T-cell (primary cell): ENCODE measurements around the gene MRE11. TPM values are rescaled to one million over a fixed set of nuclear protein-coding genes. Genes with fewer than 3 reads are reported as not detected.

Experiments used
- ATAC-seq, 4 experiments: fragments of 200-7000 bp in 3 of 4; fragments of 150-1000 bp in 1 of 4; cut with Tn5 transposase; replicated peaks in 1 of 4; 1 replicate in 3 of 4; 2 replicates in 1 of 4; pipeline ENCODE4 v1.10.0; 2021; ENCODE audit warnings: moderate library complexity in 3 of 4, mild to moderate bottlenecking in 2 of 4, moderate number of reproducible peaks in 1 of 4
- CTCF ChIA-PET, 2 donors: fragments of 300-600 bp; sonication (Branson Sonifier 250); formaldehyde crosslinking; loops; one replicate each; lab custom pipeline; 2022; ENCODE audit warnings: antibody characterized with exemption in 2 of 2; lab: Charles Lee
- POLR2A ChIA-PET, 2 donors: fragments of 300-600 bp; sonication (Branson Sonifier 250); formaldehyde crosslinking; loops; one replicate each; lab custom pipeline; 2022; ENCODE audit warnings: antibody characterized with exemption in 2 of 2; lab: Charles Lee
- DNase-seq, 35 experiments: peaks; one replicate each; pipeline versions ENCODE4 v3.0.0 to v3.0.0-alpha.2; 2013 to 2023
- H3K27ac ChIP-seq: one replicate; pipeline ENCODE4 v1.5.1; 2013; ENCODE audit warnings: low read length
- H3K27me3 ChIP-seq, 2 experiments: replicated peaks in 1 of 2; 1 replicate in 1 of 2; 2 replicates in 1 of 2; pipeline versions ENCODE4 v1.6.1 to v1.7.0; 2013; ENCODE audit warnings: low read length in 1 of 2, mixed read lengths in 1 of 2; ENCODE audit not compliant: control insufficient read depth in 2 of 2, insufficient read depth in 2 of 2; ENCODE audit errors: extremely low read depth in 1 of 2
- H3K36me3 ChIP-seq, 2 donors: 1 replicate in 1 of 2; 2 replicates in 1 of 2; pipeline versions ENCODE4 v1.6.1 to v1.7.0; 2013; ENCODE audit warnings: low read length in 1 of 2; ENCODE audit not compliant: control insufficient read depth in 2 of 2, insufficient read depth in 1 of 2; ENCODE audit errors: extremely low read depth in 1 of 2
- H3K4me1 ChIP-seq, 2 experiments: 1 replicate in 1 of 2; 2 replicates in 1 of 2; pipeline versions ENCODE4 v1.6.1 to v1.7.0; 2013; ENCODE audit warnings: low read length in 2 of 2, mixed read lengths in 1 of 2; ENCODE audit not compliant: insufficient read depth in 2 of 2, control insufficient read depth in 1 of 2; ENCODE audit errors: extremely low read depth in 1 of 2
- H3K4me3 ChIP-seq, 2 donors: 1 replicate in 1 of 2; 2 replicates in 1 of 2; pipeline versions ENCODE4 v1.5.1 to v1.7.0; 2013; ENCODE audit warnings: mild to moderate bottlenecking in 2 of 2, low read length in 1 of 2, moderate library complexity in 1 of 2; ENCODE audit not compliant: control insufficient read depth in 1 of 2; ENCODE audit errors: extremely low read depth in 1 of 2
- H3K9me3 ChIP-seq: 2 replicates; pipeline ENCODE4 v1.7.0; 2013
- H3K27ac Mint-ChIP-seq, 2 donors: one replicate each; pipeline ENCODE4 v1.8.0; 2020 to 2021; ENCODE audit warnings: mild to moderate bottlenecking in 2 of 2, mixed read lengths in 2 of 2
- H3K27me3 Mint-ChIP-seq, 2 donors: one replicate each; pipeline ENCODE4 v1.8.0; 2021 to 2022; ENCODE audit warnings: mixed read lengths in 2 of 2
- H3K36me3 Mint-ChIP-seq: one replicate; pipeline ENCODE4 v1.8.0; 2021; ENCODE audit warnings: mixed read lengths
- H3K4me1 Mint-ChIP-seq, 3 donors: one replicate each; pipeline ENCODE4 v1.8.0; 2020 to 2022; ENCODE audit warnings: mixed read lengths in 3 of 3, mild to moderate bottlenecking in 1 of 3
- H3K4me3 Mint-ChIP-seq, 3 donors: one replicate each; pipeline ENCODE4 v1.8.0; 2020 to 2022; ENCODE audit warnings: mild to moderate bottlenecking in 3 of 3, mixed read lengths in 3 of 3, moderate library complexity in 3 of 3
- H3K9me3 Mint-ChIP-seq, 3 donors: one replicate each; pipeline ENCODE4 v1.8.0; 2020 to 2022; ENCODE audit warnings: mixed read lengths in 3 of 3
- WGBS: methylation state at CpG from one replicate; pipeline ENCODE4 v1.1.5; 2013; ENCODE audit warnings: missing lambda C conversion rate; ENCODE audit not compliant: insufficient coverage; 5-methylcytosine and 5-hydroxymethylcytosine counted together
- total RNA-seq, 35 experiments: library from RNA in 6 of 35; stranded (reverse) in 6 of 35; fragments of 120-200 nt in 1 of 35; gene quantifications; one replicate each; pipeline versions ENCODE4 v1.2.1 to v1.2.4 and lab custom pipeline; 2013 to 2026

The MRE11 gene
- total RNA-seq, 5 donors from 2014 or later (not counting 1 experiment from before 2014, with no cell fraction given) = 22.1 to 34.0 (median 27.4) TPM

- Histone ChIP-seq H3K27ac (peak overlapping the region; percentile 91), H3K9me3 (no peaks in the 10 kb centered on the region), H3K36me3 (peaks cover 0 to 34% of the 10 kb centered on the region in 2 donors), H3K4me1 (peaks cover 6 to 20% of the 10 kb centered on the region in 2 experiments), H3K4me3 (peak overlapping the region; percentile 98), H3K27me3 (no peaks in the 10 kb centered on the region)
- Mint-ChIP-seq H3K27me3 (no peaks in the 10 kb centered on the region), H3K36me3 (peaks cover 19% of the 10 kb centered on the region), H3K27ac (peak overlapping the region; percentile 94 to 96), H3K4me1 (peaks cover 42 to 60% (median 44%) of the 10 kb centered on the region in 3 donors), H3K4me3 (peak overlapping the region; percentile 92 to 97 (median 96)), H3K9me3 (no peaks in the 10 kb centered on the region)
- WGBS = 0% methylated on average over 8 of the region's 19 CpGs
- no peak for DNase-seq
- ATAC-seq = peak; percentile 60 to 64 (median 62)
- ChIA-PET POLR2A (interaction anchor here (0.6 to 0.7 kb wide), 4 partner anchors 10 to 723 kb away, joined by 3 read pairs; no protein-coding TSS in a partner anchor), CTCF (interaction anchor here in 1 of 2 donors (1.0 to 1.3 kb wide), 3 partner anchors 10 to 54 kb away, joined by 3 to 10 read pairs (median 7); no protein-coding TSS in a partner anchor)
Measured at GRCh38 chr11:94494126-94494680, 559 bp upstream of the MRE11 start.

GRCh38 chr11:94486068-94486467 is 7.6 kb downstream of the MRE11 start:
- H3K4me3 Mint-ChIP-seq = no peak overlapping the region
- no peaks in the 10 kb centered on the region for H3K4me1 ChIP-seq
- no peaks in the 10 kb centered on the region for H3K9me3 ChIP-seq
- ATAC-seq = no peak
- DNase-seq = no peak
- WGBS = no CpG with 5 or more reads among the region's 1 CpG
- no peaks in the 10 kb centered on the region for H3K27me3 Mint-ChIP-seq
- no peak overlapping the region for H3K4me3 ChIP-seq
- no peak overlapping the region for H3K27ac ChIP-seq
- POLR2A ChIA-PET = no interaction called here
- H3K4me1 Mint-ChIP-seq = peaks cover 2 to 35% (median 5%) of the 10 kb centered on the region in 3 donors
- H3K36me3 Mint-ChIP-seq = peaks cover 72% of the 10 kb centered on the region
- no peak overlapping the region for H3K27ac Mint-ChIP-seq
- CTCF ChIA-PET = interaction anchor here (0.7 to 2.1 kb wide), 2 partner anchors 19 to 1841 kb away, joined by 5 to 6 read pairs; no protein-coding TSS in a partner anchor
- no peaks in the 10 kb centered on the region for H3K9me3 Mint-ChIP-seq
- peaks cover 0 to 61% of the 10 kb centered on the region in 2 donors for H3K36me3 ChIP-seq
- H3K27me3 ChIP-seq = no peaks in the 10 kb centered on the region

- H3K4me1 ChIP-seq = peaks cover 0 to 5% of the 10 kb centered on the region in 2 experiments
- no peak overlapping the region for H3K27ac Mint-ChIP-seq
- no peak for DNase-seq
- peaks cover 0 to 33% of the 10 kb centered on the region in 2 donors for H3K36me3 ChIP-seq
- no peaks in the 10 kb centered on the region for H3K27me3 ChIP-seq
- POLR2A ChIA-PET = no interaction called here
- no peak for ATAC-seq
- H3K36me3 Mint-ChIP-seq = peaks cover 65% of the 10 kb centered on the region
- no peaks in the 10 kb centered on the region for H3K9me3 ChIP-seq
- no peak overlapping the region for H3K4me3 ChIP-seq
- no peak overlapping the region for H3K27ac ChIP-seq
- CTCF ChIA-PET = interaction anchor here (0.7 to 0.8 kb wide), 2 partner anchors 21 to 1246 kb away, joined by 3 read pairs; no protein-coding TSS in a partner anchor
- peaks cover 6 to 9% (median 7%) of the 10 kb centered on the region in 3 donors for H3K4me1 Mint-ChIP-seq
- H3K9me3 Mint-ChIP-seq = no peaks in the 10 kb centered on the region
- no peak overlapping the region for H3K4me3 Mint-ChIP-seq
- H3K27me3 Mint-ChIP-seq = no peaks in the 10 kb centered on the region
Measured at GRCh38 chr11:94481342-94481741, 12.3 kb downstream of the MRE11 start.

GRCh38 chr11:94477624-94478023 is 16.0 kb downstream of the MRE11 start:
- H3K4me1 Mint-ChIP-seq = peaks cover 12 to 23% (median 20%) of the 10 kb centered on the region in 3 donors
- Histone ChIP-seq H3K9me3 (no peaks in the 10 kb centered on the region), H3K36me3 (peaks cover 0 to 23% of the 10 kb centered on the region in 2 donors), H3K4me1 (peaks cover 0 to 10% of the 10 kb centered on the region in 2 experiments), H3K4me3 (no peak overlapping the region), H3K27ac (no peak overlapping the region), H3K27me3 (no peaks in the 10 kb centered on the region)
- ATAC-seq = no peak
- 72% methylated on average over 2 of the region's 2 CpGs for WGBS
- H3K27me3 Mint-ChIP-seq = no peaks in the 10 kb centered on the region
- ChIA-PET CTCF (interaction anchor here in 1 of 2 donors (1.1 kb wide), 1 partner anchor 582 kb away, joined by 3 read pairs; no protein-coding TSS in a partner anchor), POLR2A (no interaction called here)
- peaks cover 69% of the 10 kb centered on the region for H3K36me3 Mint-ChIP-seq
- no peaks in the 10 kb centered on the region for H3K9me3 Mint-ChIP-seq
- no peak overlapping the region for H3K27ac Mint-ChIP-seq
- no peak overlapping the region for H3K4me3 Mint-ChIP-seq
- DNase-seq = no peak

- Mint-ChIP-seq H3K36me3 (peaks cover 70% of the 10 kb centered on the region), H3K4me1 (peaks cover 12 to 23% (median 20%) of the 10 kb centered on the region in 3 donors), H3K9me3 (no peaks in the 10 kb centered on the region), H3K4me3 (no peak overlapping the region), H3K27ac (no peak overlapping the region), H3K27me3 (no peaks in the 10 kb centered on the region)
- Histone ChIP-seq H3K27me3 (no peaks in the 10 kb centered on the region), H3K4me1 (peaks cover 0 to 10% of the 10 kb centered on the region in 2 experiments), H3K4me3 (no peak overlapping the region), H3K36me3 (peaks cover 0 to 28% of the 10 kb centered on the region in 2 donors), H3K9me3 (no peaks in the 10 kb centered on the region), H3K27ac (peak overlapping the region; percentile 15)
- ChIA-PET POLR2A (interaction anchor here in 1 of 2 donors (0.6 kb wide), 1 partner anchor 781 kb away, joined by 4 read pairs; no protein-coding TSS in a partner anchor), CTCF (no interaction called here)
- no CpG with 5 or more reads among the region's 3 CpGs for WGBS
- DNase-seq = peak in 10 of 35 experiments; percentile 1 to 50 (median 6)
- ATAC-seq = no peak
Measured at GRCh38 chr11:94472916-94473799, 20.5 kb downstream of the MRE11 start.

GRCh38 chr11:94469416-94469815 is 24.2 kb downstream of the MRE11 start:
- no peaks in the 10 kb centered on the region for H3K27me3 ChIP-seq
- WGBS = no CpG with 5 or more reads among the region's 2 CpGs
- DNase-seq (no peak), ATAC-seq (no peak)
- Mint-ChIP-seq H3K4me3 (no peak overlapping the region), H3K36me3 (peaks cover 73% of the 10 kb centered on the region), H3K9me3 (no peaks in the 10 kb centered on the region), H3K27me3 (no peaks in the 10 kb centered on the region), H3K4me1 (peaks cover 4 to 20% (median 13%) of the 10 kb centered on the region in 3 donors), H3K27ac (no peak overlapping the region)
- H3K36me3 ChIP-seq = peaks cover 5 to 42% of the 10 kb centered on the region in 2 donors
- H3K27ac ChIP-seq = no peak overlapping the region
- no peak overlapping the region for H3K4me3 ChIP-seq
- H3K4me1 ChIP-seq = peaks cover 0 to 6% of the 10 kb centered on the region in 2 experiments
- H3K9me3 ChIP-seq = no peaks in the 10 kb centered on the region
- ChIA-PET CTCF (no interaction called here), POLR2A (no interaction called here)
